Osteoblast (primary cell): Measurements from ENCODE around the gene LGALS8. TPM values are rescaled to one million over a fixed set of nuclear protein-coding genes. Genes with fewer than 3 reads are reported as not detected.
A peak's percentile ranks its signal among the peaks of the same experiment; 100 is the strongest.
"Not testable (repeated sequence)": the region's sequence is repeated elsewhere in the genome, so short reads cannot be mapped to it uniquely, and the experiment has no call there.

ENCODE experiments used
- DNase-seq: peaks from one replicate; pipeline ENCODE4 v3.0.0; 2011; ENCODE audit warnings: low spot score, mixed read lengths; ENCODE audit not compliant: insufficient read length; ENCODE audit errors: missing footprints
- H2AFZ ChIP-seq: 2 replicates; pipeline ENCODE4 v1.6.0; 2011; ENCODE audit warnings: mild to moderate bottlenecking, low read length
- H3K27ac ChIP-seq: 2 replicates; pipeline ENCODE4 v1.5.1; 2011; ENCODE audit warnings: mild to moderate bottlenecking, low read depth, low read length, moderate library complexity
- H3K27me3 ChIP-seq: 2 replicates; pipeline ENCODE4 v1.6.0; 2012; ENCODE audit warnings: mild to moderate bottlenecking, control low read depth, inconsistent platforms, low read length, moderate library complexity; ENCODE audit not compliant: insufficient read depth
- H3K36me3 ChIP-seq: 2 replicates; pipeline ENCODE4 v1.5.1; 2011; ENCODE audit warnings: mild to moderate bottlenecking, low read length, control low read depth, moderate library complexity; ENCODE audit not compliant: insufficient read depth
- H3K4me1 ChIP-seq: 2 replicates; pipeline ENCODE4 v1.5.1; 2011; ENCODE audit warnings: mild to moderate bottlenecking, low read length, control low read depth, moderate library complexity; ENCODE audit not compliant: insufficient read depth
- H3K4me2 ChIP-seq: 2 replicates; pipeline ENCODE4 v1.6.0; 2011; ENCODE audit warnings: mild to moderate bottlenecking, low read length; ENCODE audit not compliant: insufficient read depth
- H3K4me3 ChIP-seq: fragments of 200-600 bp; sonication (generic); 3 replicates; pipeline ENCODE4 v1.5.1; 2012; ENCODE audit warnings: mild to moderate bottlenecking, low read length, inconsistent platforms; ENCODE audit not compliant: insufficient read depth
- H3K79me2 ChIP-seq: 2 replicates; pipeline ENCODE4 v1.6.0; 2012; ENCODE audit warnings: mild to moderate bottlenecking, low read length, control low read depth, inconsistent platforms; ENCODE audit not compliant: insufficient read depth
- H3K9me3 ChIP-seq: 2 replicates; pipeline ENCODE4 v1.5.1; 2011; ENCODE audit warnings: low read depth, low read length, control low read depth
- H4K20me1 ChIP-seq: 2 replicates; pipeline ENCODE4 v1.6.0; 2012; ENCODE audit warnings: mild to moderate bottlenecking, low read length, control low read depth; ENCODE audit not compliant: insufficient read depth
- CTCF ChIP-seq: IDR thresholded peaks from 2 replicates; pipeline ENCODE4 v1.5.1; 2011; ENCODE audit warnings: mild to moderate bottlenecking, low read depth, low read length, moderate library complexity; ENCODE audit errors: extremely low read depth
- total RNA-seq: library from RNA; depleted of rRNA; stranded (reverse); fragments of >200 nt; gene quantifications from 2 replicates; pipeline ENCODE4 v1.2.3, GENCODE V29; 2012

The LGALS8 gene
- total RNA-seq, 1 donor, result 79.6 TPM

- Histone ChIP-seq H3K9me3 (no peaks in the 10 kb centered on the region), H3K4me1 (no peaks in the 10 kb centered on the region), H4K20me1 (no peaks in the 10 kb centered on the region), H3K4me2 (no peak overlapping the region), H2AFZ (no peak overlapping the region), H3K79me2 (no peaks in the 10 kb centered on the region), H3K27ac (no peak overlapping the region), H3K36me3 (no peaks in the 10 kb centered on the region), H3K4me3 (no peak overlapping the region), H3K27me3 (no peaks in the 10 kb centered on the region)
- DNase-seq, result no peak
- no peak for TF ChIP-seq CTCF
Measured at GRCh38 chr1:236486356-236487002, 37.3 kb upstream of the LGALS8 start.

GRCh38 chr1:236489161-236489560 lies 34.6 kb upstream of the LGALS8 start:
- not testable (repeated sequence) for H3K9me3 ChIP-seq, H2AFZ ChIP-seq, H3K4me2 ChIP-seq, H4K20me1 ChIP-seq, H3K27ac ChIP-seq, H3K27me3 ChIP-seq, H3K4me1 ChIP-seq, H3K36me3 ChIP-seq, H3K4me3 ChIP-seq, H3K79me2 ChIP-seq, DNase-seq

- Histone ChIP-seq H3K4me2 (no peak overlapping the region), H3K27me3 (peaks cover 3% of the 10 kb centered on the region), H2AFZ (no peak overlapping the region), H4K20me1 (no peaks in the 10 kb centered on the region), H3K4me1 (no peaks in the 10 kb centered on the region), H3K9me3 (no peaks in the 10 kb centered on the region), H3K27ac (no peak overlapping the region), H3K79me2 (no peaks in the 10 kb centered on the region), H3K4me3 (no peak overlapping the region), H3K36me3 (no peaks in the 10 kb centered on the region)
- peak; percentile 56 for TF ChIP-seq CTCF
- peak; percentile 86 for DNase-seq
Measured at GRCh38 chr1:236489710-236490377, 33.9 kb upstream of the LGALS8 start.

GRCh38 chr1:236491469-236492136 lies 32.2 kb upstream of the LGALS8 start:
- H3K9me3 ChIP-seq, result no peaks in the 10 kb centered on the region
- no peak overlapping the region for H3K4me3 ChIP-seq
- TF ChIP-seq CTCF, result no peak
- H3K79me2 ChIP-seq, result no peaks in the 10 kb centered on the region
- H3K27me3 ChIP-seq, result peaks cover 8% of the 10 kb centered on the region
- H3K4me2 ChIP-seq, result no peak overlapping the region
- H2AFZ ChIP-seq, result no peak overlapping the region
- no peak overlapping the region for H3K27ac ChIP-seq
- H3K4me1 ChIP-seq, result no peaks in the 10 kb centered on the region
- no peaks in the 10 kb centered on the region for H4K20me1 ChIP-seq
- no peaks in the 10 kb centered on the region for H3K36me3 ChIP-seq
- no peak for DNase-seq
